PC-9 (cell line): ENCODE measurements around the gene IQSEC1. TPM values are rescaled to one million over a fixed set of nuclear protein-coding genes. Genes with fewer than 3 reads are reported as not detected.

Source experiments
- BruUV-seq: library from RNA; stranded (reverse); fragments of 400-500 nt; replicated peaks from 2 replicates; lab custom pipeline; 2021; lab: Mats Ljungman, UMichigan
- CTCF ChIA-PET: fragments of 300-600 bp; sonication (Branson Sonifier 250); formaldehyde crosslinking; loops from one replicate; lab custom pipeline; 2022; ENCODE audit warnings: antibody characterized with exemption; lab: Charles Lee
- POLR2A ChIA-PET: fragments of 300-600 bp; sonication (Branson Sonifier 250); formaldehyde crosslinking; loops from one replicate; lab custom pipeline; 2022; ENCODE audit warnings: antibody characterized with exemption; ENCODE audit not compliant: unreplicated experiment; lab: Charles Lee
- DNase-seq, 2 experiments: peaks; one replicate each; pipeline versions ENCODE4 v3.0.0 to v3.0.0-alpha.2; 2015 to 2022; ENCODE audit warnings: mixed read lengths in 1 of 2
- H2AFZ ChIP-seq: fragments of 200-600 bp; sonication (generic); 2 replicates; pipeline ENCODE4 v1.8.1; 2017; ENCODE audit warnings: antibody characterized with exemption
- H3F3A ChIP-seq: fragments of 200-600 bp; sonication (generic); 2 replicates; pipeline ENCODE4 v1.8.1; 2017; ENCODE audit warnings: antibody characterized with exemption, mild to moderate bottlenecking, low read depth; ENCODE audit not compliant: insufficient read depth
- H3K27ac ChIP-seq: fragments of 200-600 bp; sonication (generic); 2 replicates; pipeline ENCODE4 v1.6.1; 2016; ENCODE audit warnings: mixed run types
- H3K27me3 ChIP-seq: fragments of 200-600 bp; sonication (generic); 2 replicates; pipeline ENCODE4 v1.6.1; 2016; ENCODE audit warnings: low read depth, mixed run types; ENCODE audit not compliant: insufficient read depth
- H3K36me3 ChIP-seq: fragments of 200-600 bp; sonication (generic); 2 replicates; pipeline ENCODE4 v1.6.1; 2016; ENCODE audit warnings: low read depth, mixed run types
- H3K4me1 ChIP-seq: fragments of 200-600 bp; sonication (generic); replicated peaks from 2 replicates; pipeline ENCODE4 v1.6.1; 2016; ENCODE audit warnings: mixed run types; ENCODE audit not compliant: insufficient read depth
- H3K4me2 ChIP-seq: fragments of 200-600 bp; sonication (generic); 2 replicates; pipeline ENCODE4 v1.6.1; 2017; ENCODE audit warnings: mixed run types
- H3K4me3 ChIP-seq: fragments of 200-600 bp; sonication (generic); 2 replicates; pipeline ENCODE4 v1.6.1; 2016; ENCODE audit warnings: mixed run types
- H3K79me2 ChIP-seq: fragments of 200-600 bp; sonication (generic); 2 replicates; pipeline ENCODE4 v1.6.1; 2017; ENCODE audit warnings: low read depth, mixed run types
- H3K9me2 ChIP-seq: fragments of 200-600 bp; sonication (generic); 2 replicates; pipeline ENCODE4 v1.8.1; 2017; ENCODE audit warnings: mild to moderate bottlenecking; ENCODE audit not compliant: insufficient read depth
- H3K9me3 ChIP-seq: fragments of 200-600 bp; sonication (generic); 2 replicates; pipeline ENCODE4 v1.8.1; 2016; ENCODE audit warnings: low read depth; ENCODE audit not compliant: insufficient read depth
- H4K20me1 ChIP-seq: fragments of 200-600 bp; sonication (generic); 2 replicates; pipeline ENCODE4 v1.8.1; 2017; ENCODE audit not compliant: insufficient read depth
- CTCF ChIP-seq: fragments of 200-600 bp; sonication (generic); conservative IDR thresholded peaks from 2 replicates; pipeline ENCODE4 v1.6.1; 2017; ENCODE audit warnings: mixed run types, antibody characterized with exemption, mild to moderate bottlenecking, moderate library complexity
- EZH2 ChIP-seq: fragments of 200-600 bp; sonication (generic); IDR thresholded peaks from 2 replicates; pipeline ENCODE4 v1.8.0; 2017; ENCODE audit warnings: antibody characterized with exemption, low read depth
- intact Hi-C: fragments of 100-400 bp; cut with micrococcal nuclease; formaldehyde crosslinking; loops from one replicate; pipeline ENCODE4 v1.10.0; 2022; ENCODE audit not compliant: unreplicated experiment
- total RNA-seq: library from RNA; stranded (reverse); gene quantifications from 2 replicates; pipeline ENCODE4 v1.2.3, GENCODE V29; 2021

The IQSEC1 gene
- total RNA-seq, 1 experiment from 2014 or later: 30.7 TPM

- H3K4me3 ChIP-seq: no peak overlapping the region
- H3K79me2 ChIP-seq: no peaks in the 10 kb centered on the region
- no peaks in the 10 kb centered on the region for H3K4me1 ChIP-seq
- H3K27ac ChIP-seq: no peak overlapping the region
- no peaks in the 10 kb centered on the region for H3F3A ChIP-seq
- H2AFZ ChIP-seq: no peak overlapping the region
- H3K36me3 ChIP-seq: no peaks in the 10 kb centered on the region
- intact Hi-C loops: no loop called here
- H3K9me3 ChIP-seq: no peaks in the 10 kb centered on the region
- H4K20me1 ChIP-seq: peaks cover 4% of the 10 kb centered on the region; the same call in 1 of the 2 replicates
- CTCF ChIA-PET: no interaction called here
- DNase-seq: no peak
- BruUV-seq: no TSS peak
- H3K4me2 ChIP-seq: no peak overlapping the region
- TF ChIP-seq CTCF (no peak), EZH2 (no peak)
- H3K27me3 ChIP-seq: no peaks in the 10 kb centered on the region
- H3K9me2 ChIP-seq: no peaks in the 10 kb centered on the region
- POLR2A ChIA-PET: no interaction called here
Observed at GRCh38 chr3:12906141-12906915, 166.9 kb downstream of the IQSEC1 start.

- no peaks in the 10 kb centered on the region for H3K4me1 ChIP-seq
- peaks cover 4% of the 10 kb centered on the region; the same call in 1 of the 2 replicates for H4K20me1 ChIP-seq
- H3K9me2 ChIP-seq: no peaks in the 10 kb centered on the region
- no peaks in the 10 kb centered on the region for H3K9me3 ChIP-seq
- H2AFZ ChIP-seq: no peak overlapping the region
- H3K4me3 ChIP-seq: no peak overlapping the region
- H3K4me2 ChIP-seq: no peak overlapping the region
- TF ChIP-seq EZH2 (no peak), CTCF (no peak)
- H3K27ac ChIP-seq: no peak overlapping the region
- no peaks in the 10 kb centered on the region for H3K27me3 ChIP-seq
- POLR2A ChIA-PET: no interaction called here
- no peaks in the 10 kb centered on the region for H3F3A ChIP-seq
- BruUV-seq: no TSS peak
- no peaks in the 10 kb centered on the region for H3K36me3 ChIP-seq
- no peaks in the 10 kb centered on the region for H3K79me2 ChIP-seq
- DNase-seq: no peak
- CTCF ChIA-PET: no interaction called here
- intact Hi-C loops: no loop called here
Observed at GRCh38 chr3:12905316-12906071, 167.7 kb downstream of the IQSEC1 start.

- no peaks in the 10 kb centered on the region for H3K79me2 ChIP-seq
- no peaks in the 10 kb centered on the region for H3K9me3 ChIP-seq
- peaks cover 4% of the 10 kb centered on the region; the same call in 1 of the 2 replicates for H4K20me1 ChIP-seq
- H3F3A ChIP-seq: no peaks in the 10 kb centered on the region
- H3K27me3 ChIP-seq: no peaks in the 10 kb centered on the region
- no peaks in the 10 kb centered on the region for H3K9me2 ChIP-seq
- H3K36me3 ChIP-seq: no peaks in the 10 kb centered on the region
- H3K4me2 ChIP-seq: no peak overlapping the region
- H3K4me1 ChIP-seq: no peaks in the 10 kb centered on the region
- no TSS peak for BruUV-seq
- ChIA-PET POLR2A (no interaction called here), CTCF (no interaction called here)
- no peak overlapping the region for H2AFZ ChIP-seq
- intact Hi-C loops: no loop called here
- H3K27ac ChIP-seq: no peak overlapping the region
- TF ChIP-seq CTCF: no peak
- TF ChIP-seq EZH2: no peak
- H3K4me3 ChIP-seq: no peak overlapping the region
- no peak for DNase-seq
Observed at GRCh38 chr3:12904951-12905315, 168.3 kb downstream of the IQSEC1 start.
